Left lobe of liver (tissue), 2 donors: ENCODE measurements around the gene STN1. TPM values are rescaled to one million over a fixed set of nuclear protein-coding genes. Genes with fewer than 3 reads are reported as not detected.

ENCODE experiments used
- ATAC-seq: fragments of 200-7000 bp; cut with Tn5 transposase; one replicate; pipeline ENCODE4 v1.9.1; 2020; ENCODE audit warnings: mild to moderate bottlenecking, moderate library complexity
- DNase-seq: peaks from one replicate; pipeline ENCODE4 v3.0.0-alpha.2; 2020; ENCODE audit warnings: low spot score
- total RNA-seq: library from RNA; stranded (reverse); gene quantifications from one replicate; pipeline ENCODE4 v1.2.1, GENCODE V29; 2021
- donor health status: DM: no; HTN: no; CAD: no; lungs with moderate emphysema.
- donor health status: DM: no; HTN: yes; CAD: no.

Gene STN1
- total RNA-seq, 1 donor from 2014 or later, result 5.8 TPM

DNA sequence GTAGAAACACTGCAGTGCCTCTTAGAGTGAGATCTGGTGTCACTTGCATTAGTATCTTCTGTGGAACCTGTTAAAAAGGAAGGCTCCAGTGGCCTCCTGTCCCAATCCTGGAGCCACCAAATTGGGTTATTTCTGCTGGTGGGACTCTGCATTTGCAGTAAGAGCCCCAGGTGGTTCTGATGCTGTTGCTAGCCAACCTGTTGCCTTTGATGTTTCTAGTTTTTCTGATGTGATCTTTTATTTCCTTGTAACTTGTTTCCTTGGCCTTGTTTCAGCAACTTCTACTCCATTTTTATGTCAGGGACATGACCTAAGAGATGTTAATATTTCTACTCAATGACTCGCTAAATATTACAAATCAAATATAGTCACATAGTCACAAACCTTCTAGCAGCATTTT, 12.5 kb upstream of the STN1 start:
- no peak for ATAC-seq

GRCh38 chr10:103929381-103929921, 11.5 kb upstream of the STN1 start:
- ATAC-seq, result no peak
- no peak for DNase-seq

More for the DNA sequence above, 12.5 kb upstream of the STN1 start:
- DNase-seq, result no peak

DNA sequence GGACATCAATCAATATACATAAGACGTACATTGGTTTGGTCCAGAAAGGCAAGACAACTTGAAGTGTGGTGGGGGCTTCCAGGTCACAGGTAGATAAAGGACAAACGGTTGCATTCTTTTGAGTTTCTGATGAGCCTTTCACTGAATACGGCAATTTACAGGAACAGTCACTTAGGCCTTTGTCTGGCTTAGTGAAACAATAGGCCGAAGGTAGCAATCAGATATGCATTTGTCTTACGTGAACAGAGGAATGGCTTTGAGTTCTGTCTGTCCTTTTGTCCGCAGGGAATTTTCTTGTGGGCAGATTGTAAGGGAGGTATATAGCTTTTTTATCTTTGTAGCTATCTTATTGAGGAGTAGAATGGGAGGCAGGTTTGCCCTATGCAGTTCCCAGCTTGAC, 10.8 kb upstream of the STN1 start:
- ATAC-seq, result no peak
- DNase-seq, result no peak

DNA sequence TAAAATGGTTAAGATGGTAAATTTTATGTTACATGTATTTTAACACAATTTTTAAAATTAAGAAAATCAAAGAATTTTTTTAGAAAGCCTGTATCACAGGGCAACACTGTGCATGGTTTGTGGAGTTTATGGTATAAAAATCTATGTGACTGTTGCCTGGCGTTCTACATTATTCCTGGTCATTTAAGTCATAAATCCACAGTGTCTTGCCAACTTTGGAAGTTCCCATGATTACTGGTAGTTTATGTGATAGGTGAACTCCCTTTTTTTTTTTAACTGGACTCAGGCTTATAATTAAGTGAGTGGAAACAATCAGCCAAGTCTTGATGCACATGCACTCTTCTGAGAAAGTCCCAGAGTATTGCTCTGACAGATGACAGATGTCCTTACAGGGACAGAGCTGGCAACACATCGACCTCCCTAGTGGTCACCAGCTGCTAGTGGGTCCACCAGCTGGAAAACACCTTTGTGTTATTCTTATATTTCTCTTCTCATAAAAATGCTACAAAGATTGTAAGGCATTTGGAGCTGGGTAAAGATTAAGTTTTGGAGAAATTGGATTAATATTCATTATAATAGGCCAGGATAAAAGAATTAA, 8.8 kb upstream of the STN1 start:
- ATAC-seq, result no peak
- DNase-seq, result no peak

- DNase-seq (no peak), ATAC-seq (no peak)
Measured at GRCh38 chr10:103925591-103925990, 7.6 kb upstream of the STN1 start.

DNA sequence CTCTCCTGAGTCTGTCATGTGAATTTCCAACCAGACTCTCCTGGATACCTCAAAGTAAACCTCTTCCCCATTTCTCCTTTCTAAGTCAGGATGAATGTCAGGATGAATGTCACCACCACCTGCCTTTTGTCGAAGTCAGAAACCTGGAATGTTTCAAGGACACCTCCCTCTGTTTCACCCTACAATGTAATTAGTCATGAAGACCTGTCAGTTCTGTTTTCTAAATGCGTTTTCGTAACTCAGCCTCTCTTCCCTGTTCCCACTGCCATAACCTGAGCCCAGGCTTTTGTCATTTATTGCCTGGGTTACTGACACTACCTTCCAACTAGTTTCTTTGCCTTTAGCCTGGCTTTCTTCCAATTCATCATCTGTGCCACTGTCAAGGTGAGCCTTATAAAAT, 5.5 kb upstream of the STN1 start:
- ATAC-seq, result no peak

GRCh38 chr10:103922659-103923058, 4.7 kb upstream of the STN1 start:
- no peak for DNase-seq
- ATAC-seq, result no peak

More for the DNA sequence above, 5.5 kb upstream of the STN1 start:
- DNase-seq, result no peak

GRCh38 chr10:103921750-103922195, 3.8 kb upstream of the STN1 start:
- DNase-seq (no peak), ATAC-seq (no peak)

DNA sequence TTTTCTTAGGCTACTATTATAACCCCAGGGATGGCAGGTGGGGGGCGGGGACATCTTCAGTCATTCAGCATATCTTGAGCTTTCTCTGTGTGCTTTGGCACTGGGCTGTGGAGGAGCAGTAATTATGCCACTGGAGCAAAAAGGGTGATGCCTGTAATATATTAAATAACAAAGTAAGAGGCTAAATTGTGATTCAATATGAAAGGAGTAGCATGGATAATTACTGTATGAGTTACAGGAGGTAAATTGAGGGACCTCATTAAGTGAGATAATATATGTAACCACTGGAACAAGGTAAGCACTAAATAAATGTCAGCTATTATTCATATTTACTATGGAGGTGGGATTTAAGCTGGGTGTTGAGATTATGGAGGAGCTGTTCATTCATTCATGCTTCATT, 3.3 kb upstream of the STN1 start:
- DNase-seq (no peak), ATAC-seq (no peak)

DNA sequence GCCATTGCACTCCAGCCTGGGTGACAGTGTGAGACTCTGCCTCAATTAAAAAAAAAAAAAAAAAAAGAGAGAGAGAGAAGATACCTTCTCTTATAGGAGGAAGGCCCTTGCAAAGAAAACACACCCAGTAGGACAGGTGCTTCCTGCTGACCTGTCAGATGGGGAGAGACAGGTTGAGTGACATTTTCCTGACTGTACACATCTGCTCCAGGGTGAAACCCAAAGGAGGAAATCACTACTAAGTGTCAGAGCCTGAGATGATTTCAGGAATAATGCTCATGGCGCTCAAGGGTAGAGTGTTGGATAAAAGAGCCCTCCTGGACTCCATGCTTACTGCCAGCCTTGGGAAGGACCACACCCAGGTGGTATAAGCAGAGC, 1.7 kb upstream of the STN1 start:
- ATAC-seq (no peak), DNase-seq (no peak)

DNA sequence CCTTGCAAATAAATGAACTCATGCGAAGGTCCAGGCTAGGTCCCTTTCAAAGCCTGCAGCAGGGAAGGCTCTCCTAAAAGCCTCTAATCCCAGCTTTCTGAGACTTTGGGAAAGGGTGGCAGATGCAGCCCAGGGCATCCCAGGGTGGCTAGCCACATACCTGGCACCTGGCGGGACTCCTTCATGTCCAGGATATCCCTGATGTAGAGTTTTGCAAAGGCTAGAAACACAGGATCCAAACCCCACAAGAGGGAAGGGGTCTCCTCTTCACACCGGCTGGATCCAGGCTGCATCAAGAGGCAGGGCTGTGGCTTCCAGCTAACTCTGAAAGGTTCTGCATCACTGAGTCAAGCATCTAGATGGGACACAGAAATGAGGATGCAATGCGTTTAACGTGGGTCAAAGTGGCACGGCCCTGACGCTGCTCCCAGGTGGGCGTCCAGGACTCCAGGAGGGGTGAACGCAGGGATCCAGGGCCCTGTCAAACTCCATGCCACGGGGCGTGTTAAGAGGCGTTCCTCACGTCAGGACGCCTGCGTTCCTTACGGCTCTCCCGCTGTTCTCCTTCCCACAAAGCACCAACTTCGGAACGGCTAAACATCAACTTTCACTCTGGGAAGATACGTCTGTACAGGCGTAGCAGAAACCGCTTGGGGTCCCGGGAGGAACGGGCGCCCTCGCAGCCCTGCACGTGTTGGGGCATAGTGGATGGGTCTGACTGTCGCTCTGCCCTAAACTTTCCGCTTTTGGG, 507 bp downstream of the STN1 start:
- peak; percentile 44 for ATAC-seq
- no peak for DNase-seq

DNA sequence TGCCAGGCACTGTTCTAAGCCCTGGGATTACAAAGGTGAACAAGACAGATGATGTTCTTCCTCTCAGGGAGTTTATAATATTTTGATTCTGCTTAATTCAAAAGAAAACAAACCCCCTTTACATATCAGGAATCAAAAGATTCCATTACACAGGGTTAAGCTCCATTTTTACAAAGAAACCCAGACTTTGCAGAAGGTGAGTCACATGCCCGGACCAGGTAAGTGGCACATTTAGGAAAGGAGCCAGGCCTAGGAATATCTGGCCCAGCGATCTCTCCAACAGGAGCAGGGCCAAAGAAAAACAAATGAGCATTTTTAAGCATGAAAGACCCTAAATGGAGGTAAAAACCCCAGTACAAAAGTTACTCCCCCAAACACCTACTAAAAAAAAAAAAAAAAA, 1.1 kb downstream of the STN1 start:
- ATAC-seq (no peak), DNase-seq (no peak)

DNA sequence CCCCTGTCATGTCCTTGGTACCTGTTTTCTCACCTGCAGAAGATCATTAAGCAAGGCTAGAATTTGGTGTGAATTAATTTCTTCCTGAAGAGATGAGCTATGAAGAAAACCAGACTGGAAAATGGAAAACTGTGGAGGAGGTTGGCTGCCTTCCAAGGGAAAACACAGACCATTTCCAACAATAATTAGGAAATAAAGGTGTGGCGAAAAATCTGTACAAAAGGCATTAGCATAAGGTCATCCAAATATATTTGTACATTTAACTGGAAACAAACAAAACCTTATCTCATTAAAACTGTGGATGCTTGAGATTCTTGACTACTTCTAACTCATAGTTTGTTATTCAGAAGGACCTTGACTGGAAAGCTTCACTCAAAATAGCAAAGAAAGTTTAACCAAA, 1.7 kb downstream of the STN1 start:
- ATAC-seq, result no peak

DNA sequence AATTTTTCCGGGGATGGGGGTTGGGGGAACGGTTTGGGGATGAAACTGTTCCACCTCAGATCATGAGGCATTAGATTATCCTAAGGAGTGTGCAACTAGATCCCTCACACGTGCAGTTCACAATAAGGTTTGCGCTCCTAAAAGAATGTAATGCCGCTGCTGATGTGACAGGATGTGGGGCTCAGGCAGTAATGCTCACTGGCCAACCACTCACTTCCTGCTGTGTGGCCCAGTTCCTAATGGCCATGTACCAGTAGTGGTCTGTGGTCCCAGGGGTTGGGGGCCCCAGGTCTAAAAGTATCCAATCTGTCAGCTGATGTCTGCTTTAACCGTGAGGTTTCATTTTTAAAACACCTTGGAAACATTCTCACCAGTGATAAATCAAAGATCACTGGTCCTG, 2.2 kb downstream of the STN1 start:
- DNase-seq (no peak), ATAC-seq (no peak)

More for the DNA sequence above, 1.7 kb downstream of the STN1 start:
- no peak for DNase-seq

DNA sequence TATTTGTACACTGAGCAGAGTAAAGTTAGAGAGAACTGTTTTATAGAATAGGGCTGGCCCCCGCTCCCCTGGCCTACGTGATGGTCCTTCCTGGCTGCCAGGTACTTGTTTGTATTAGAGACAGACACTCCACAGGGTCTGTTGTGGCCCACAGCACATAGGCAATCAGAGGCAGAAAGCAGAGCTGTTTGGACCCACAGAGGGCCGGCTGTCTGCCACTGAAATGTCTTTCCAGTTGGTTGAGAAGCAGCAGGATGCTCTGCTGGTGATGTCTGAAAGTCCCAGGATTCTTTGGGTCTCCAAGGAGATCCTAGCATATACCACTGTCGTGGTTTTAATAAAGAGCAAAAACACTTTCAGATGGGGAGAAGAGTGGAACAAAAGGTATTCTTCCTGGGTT, 5.2 kb downstream of the STN1 start:
- DNase-seq, result no peak
- no peak for ATAC-seq

- no peak for ATAC-seq
- DNase-seq, result no peak
Measured at GRCh38 chr10:103911021-103911459, 6.9 kb downstream of the STN1 start.

DNA sequence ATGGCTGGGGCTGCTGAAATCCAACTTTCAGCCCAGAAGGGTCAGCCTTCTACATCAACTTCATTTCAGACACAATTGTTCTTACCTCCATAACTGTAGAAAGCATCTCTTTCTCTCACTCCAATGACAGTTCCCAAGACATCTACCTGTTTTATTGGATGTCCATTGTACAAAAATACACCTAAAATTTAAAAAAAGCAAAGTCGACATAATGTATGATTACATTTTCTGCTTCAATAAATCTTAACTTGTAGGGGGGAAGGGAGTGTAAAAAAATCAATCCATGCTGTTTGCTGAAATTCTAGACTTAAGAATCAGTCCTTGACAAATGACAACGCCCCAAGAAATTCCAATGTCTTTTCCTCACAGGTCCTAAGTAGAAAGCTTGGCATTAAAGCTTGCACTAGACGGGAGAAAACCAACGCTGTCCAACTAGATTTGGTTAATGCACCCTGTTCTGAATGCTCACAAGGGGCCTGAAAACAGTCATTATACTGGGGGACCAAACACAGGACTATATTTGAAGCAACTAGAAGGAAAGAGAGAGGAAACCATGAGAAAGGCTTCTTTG, 7.5 kb downstream of the STN1 start:
- ATAC-seq (no peak), DNase-seq (no peak)

- DNase-seq, result no peak
- no peak for ATAC-seq
Measured at GRCh38 chr10:103905441-103905840, 12.5 kb downstream of the STN1 start.

DNA sequence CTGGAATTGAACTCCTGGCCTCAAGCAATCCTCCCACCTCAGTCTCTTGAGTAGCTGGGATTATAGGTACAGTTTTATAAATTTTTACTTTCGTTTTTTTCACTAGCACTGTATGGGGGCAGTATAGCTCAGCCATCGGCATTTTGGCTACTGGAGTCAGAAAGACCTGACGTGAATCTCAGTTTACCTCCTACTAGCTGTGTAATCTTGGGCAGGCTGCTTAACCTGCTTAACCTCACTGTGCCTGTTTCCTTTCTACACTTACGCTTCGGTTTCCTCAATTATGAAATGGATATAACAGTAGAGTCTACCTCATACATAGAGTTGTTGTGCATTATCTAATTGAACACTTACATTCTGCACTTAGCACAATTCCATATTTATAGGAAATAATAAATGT, 16.7 kb downstream of the STN1 start:
- ATAC-seq (no peak), DNase-seq (no peak)

GRCh38 chr10:103899312-103899711, 18.7 kb downstream of the STN1 start:
- DNase-seq, result no peak
- ATAC-seq, result no peak

DNA sequence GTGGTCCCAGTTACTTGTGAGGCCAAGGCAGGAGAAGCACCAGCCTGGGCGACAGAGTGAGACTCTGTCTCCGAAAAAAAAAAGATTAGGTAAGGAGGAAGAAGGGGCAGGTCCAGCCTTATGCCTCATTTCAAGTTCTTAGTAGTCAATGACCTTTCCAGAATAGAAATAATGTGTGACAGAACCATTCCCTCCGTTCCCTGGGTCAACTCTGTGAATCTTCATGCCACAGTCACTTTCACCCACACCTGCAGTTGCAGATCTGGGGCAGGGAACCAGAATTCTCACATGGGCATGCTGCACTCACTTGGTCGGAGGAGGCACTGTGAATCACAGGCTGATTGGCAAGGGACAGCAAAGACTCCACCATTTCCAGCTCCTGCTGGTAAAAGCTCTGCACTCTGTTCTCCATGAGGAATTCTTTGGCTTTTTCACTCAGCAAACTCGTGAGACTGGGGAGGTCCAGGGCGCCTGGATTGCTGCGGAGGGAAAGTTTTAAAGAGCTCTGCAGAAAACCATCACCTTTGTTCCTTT, 20.7 kb downstream of the STN1 start:
- no peak for DNase-seq
- no peak for ATAC-seq

GRCh38 chr10:103896225-103896624, 21.8 kb downstream of the STN1 start:
- ATAC-seq (no peak), DNase-seq (no peak)
